Sigmoid colon (tissue), 7 donors: ENCODE results near the gene MPC1. TPM values are rescaled to one million over a fixed set of nuclear protein-coding genes. Genes with fewer than 3 reads are reported as not detected.
"Not testable (repeated sequence)": the region's sequence is repeated elsewhere in the genome, so short reads cannot be mapped to it uniquely, and the experiment has no call there.

Source experiments
- DNase-seq: peaks from one replicate; pipeline ENCODE4 v3.0.0-alpha.2; 2019
- H3K27ac ChIP-seq, 4 donors: fragments of 200-600 bp; sonication (generic); one replicate each; pipeline ENCODE4 v1.5.1; 2016 to 2019; ENCODE audit warnings: mild to moderate bottlenecking in 1 of 4
- H3K27me3 ChIP-seq, 3 donors: fragments of 200-600 bp; sonication (generic); one replicate each; pipeline ENCODE4 v1.5.1; 2019; ENCODE audit warnings: mild to moderate bottlenecking in 1 of 3
- H3K36me3 ChIP-seq, 4 donors: fragments of 200-600 bp; sonication (generic); one replicate each; pipeline ENCODE4 v1.5.1; 2016 to 2019
- H3K4me1 ChIP-seq, 4 donors: fragments of 200-600 bp; sonication (generic); one replicate each; pipeline ENCODE4 v1.5.1; 2017 to 2019
- H3K4me3 ChIP-seq, 4 donors: fragments of 200-600 bp; sonication (generic); one replicate each; pipeline ENCODE4 v1.5.1; 2017 to 2019; ENCODE audit warnings: mild to moderate bottlenecking in 2 of 4, moderate library complexity in 1 of 4
- H3K9me3 ChIP-seq, 4 donors: fragments of 200-600 bp in 3 of 4; sonication (generic) in 3 of 4; one replicate each; pipeline versions ENCODE4 v1.5.1 to v1.6.1; 2013 to 2019
- EP300 ChIP-seq, 4 donors: sonication (generic); formaldehyde crosslinking; IDR thresholded peaks; one replicate each; pipeline ENCODE4 v1.6.1; 2017; ENCODE audit warnings: antibody characterized with exemption in 4 of 4
- POLR2A ChIP-seq, 2 donors: fragments of 450-650 bp; IDR thresholded peaks; one replicate each; pipeline ENCODE4 v1.6.1; 2016; ENCODE audit warnings: antibody characterized with exemption in 2 of 2, mild to moderate bottlenecking in 2 of 2, moderate library complexity in 2 of 2
- POLR2AphosphoS5 ChIP-seq, 4 donors: sonication (generic); formaldehyde crosslinking; IDR thresholded peaks; one replicate each; pipeline ENCODE4 v1.6.1; 2017; ENCODE audit warnings: antibody characterized with exemption in 4 of 4
- WGBS, 2 donors: extraction: QIAGEN DNeasy Blood & Tissue Kit; methylation state at CpG; one replicate each; pipeline ENCODE4 v1.1.7; 2013; 5-methylcytosine and 5-hydroxymethylcytosine counted together
- intact Hi-C: fragments of 100-400 bp; cut with DNase I; formaldehyde crosslinking; loops from one replicate; pipeline ENCODE4 v1.15.1; 2023
- polyA plus RNA-seq, 3 donors: library from polyadenylated mRNA; stranded (reverse); fragments of 200-250 nt; gene quantifications; one replicate each; pipeline ENCODE4 v1.2.3, GENCODE V29; 2013
- total RNA-seq, 4 donors: library from RNA; depleted of rRNA; stranded (reverse); fragments of >200 nt; gene quantifications; one replicate each; pipeline ENCODE4 v1.1.0, GENCODE V29; 2016
- TF ChIP-seq, protein P1 (sequence below), 4 experiments: fragments of 450-650 bp in 3 of 4; fragments of 200-600 bp in 1 of 4; IDR thresholded peaks; one replicate each; pipeline ENCODE4 v1.5.1; 2016 to 2019; ENCODE audit warnings: antibody characterized with exemption in 4 of 4, mild to moderate bottlenecking in 3 of 4, moderate library complexity in 2 of 4
- donor health status: healthy with polysubstance abuse.
- donor health status: Bipolar disorder and iron deficiency.
- donor health status: healthy.

Gene MPC1
- total and polyA plus RNA-seq, 7 donors, result 52.9 to 310 (median 82.0) TPM

DNA sequence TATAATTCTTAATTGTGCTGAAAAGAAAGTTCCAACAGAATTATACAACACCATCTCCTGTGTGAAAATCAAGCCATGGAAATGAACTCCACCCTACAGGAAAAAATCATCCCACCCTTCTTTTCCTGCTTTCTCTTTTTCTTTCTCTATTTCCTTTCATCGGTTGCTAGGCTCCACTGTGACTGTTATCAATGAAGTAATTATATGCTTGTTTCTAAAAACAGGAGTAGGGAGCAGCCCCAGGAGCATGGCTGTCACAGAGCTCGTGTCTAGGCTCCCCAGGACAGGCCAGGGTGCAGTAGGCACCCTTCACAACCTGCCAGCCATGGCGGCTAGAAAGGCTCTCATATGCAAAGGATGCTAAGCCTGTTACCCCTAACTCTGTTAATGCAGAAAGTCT is 13.0 kb downstream of the MPC1 start:
- intact Hi-C loops, result no loop called here
- 81 to 87% methylated on average over 3 of the region's 3 CpGs for WGBS, 2 donors

GRCh38 chr6:166366921-166367320 is 15.8 kb downstream of the MPC1 start:
- TF ChIP-seq POLR2A (IDR thresholded peaks at IDR 0.05) (no peak), EP300 (IDR thresholded peaks at IDR 0.05) (no peak), POLR2AphosphoS5 (IDR thresholded peaks at IDR 0.05) (no peak)
- TF ChIP-seq, protein P1, sequence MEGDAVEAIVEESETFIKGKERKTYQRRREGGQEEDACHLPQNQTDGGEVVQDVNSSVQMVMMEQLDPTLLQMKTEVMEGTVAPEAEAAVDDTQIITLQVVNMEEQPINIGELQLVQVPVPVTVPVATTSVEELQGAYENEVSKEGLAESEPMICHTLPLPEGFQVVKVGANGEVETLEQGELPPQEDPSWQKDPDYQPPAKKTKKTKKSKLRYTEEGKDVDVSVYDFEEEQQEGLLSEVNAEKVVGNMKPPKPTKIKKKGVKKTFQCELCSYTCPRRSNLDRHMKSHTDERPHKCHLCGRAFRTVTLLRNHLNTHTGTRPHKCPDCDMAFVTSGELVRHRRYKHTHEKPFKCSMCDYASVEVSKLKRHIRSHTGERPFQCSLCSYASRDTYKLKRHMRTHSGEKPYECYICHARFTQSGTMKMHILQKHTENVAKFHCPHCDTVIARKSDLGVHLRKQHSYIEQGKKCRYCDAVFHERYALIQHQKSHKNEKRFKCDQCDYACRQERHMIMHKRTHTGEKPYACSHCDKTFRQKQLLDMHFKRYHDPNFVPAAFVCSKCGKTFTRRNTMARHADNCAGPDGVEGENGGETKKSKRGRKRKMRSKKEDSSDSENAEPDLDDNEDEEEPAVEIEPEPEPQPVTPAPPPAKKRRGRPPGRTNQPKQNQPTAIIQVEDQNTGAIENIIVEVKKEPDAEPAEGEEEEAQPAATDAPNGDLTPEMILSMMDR (IDR thresholded peaks at IDR 0.05), result no peak
- Histone ChIP-seq H3K27me3 (no peaks in the 10 kb centered on the region), H3K9me3 (no peaks in the 10 kb centered on the region), H3K4me3 (no peak overlapping the region), H3K27ac (no peak overlapping the region), H3K4me1 (peaks cover 0 to 20% (median 18%) of the 10 kb centered on the region in 4 donors), H3K36me3 (peaks cover 0 to 29% (median 4%) of the 10 kb centered on the region in 4 donors)
- 95% methylated on average over 3 of the region's 3 CpGs for WGBS, 2 donors
- intact Hi-C loops, result no loop called here
- DNase-seq, result no peak

More for the DNA sequence above, 13.0 kb downstream of the MPC1 start:
- no peaks in the 10 kb centered on the region for H3K27me3 ChIP-seq
- no peak overlapping the region for H3K4me3 ChIP-seq
- no peak for TF ChIP-seq EP300 (IDR thresholded peaks at IDR 0.05)
- no peak for TF ChIP-seq POLR2AphosphoS5 (IDR thresholded peaks at IDR 0.05)
- no peak for TF ChIP-seq POLR2A (IDR thresholded peaks at IDR 0.05)
- TF ChIP-seq, protein P1 (IDR thresholded peaks at IDR 0.05), result no peak
- H3K9me3 ChIP-seq, result no peaks in the 10 kb centered on the region
- H3K4me1 ChIP-seq, result peaks cover 0 to 9% (median 8%) of the 10 kb centered on the region in 4 donors
- peaks cover 0 to 20% (median 4%) of the 10 kb centered on the region in 4 donors for H3K36me3 ChIP-seq
- no peak for DNase-seq
- no peak overlapping the region for H3K27ac ChIP-seq

DNA sequence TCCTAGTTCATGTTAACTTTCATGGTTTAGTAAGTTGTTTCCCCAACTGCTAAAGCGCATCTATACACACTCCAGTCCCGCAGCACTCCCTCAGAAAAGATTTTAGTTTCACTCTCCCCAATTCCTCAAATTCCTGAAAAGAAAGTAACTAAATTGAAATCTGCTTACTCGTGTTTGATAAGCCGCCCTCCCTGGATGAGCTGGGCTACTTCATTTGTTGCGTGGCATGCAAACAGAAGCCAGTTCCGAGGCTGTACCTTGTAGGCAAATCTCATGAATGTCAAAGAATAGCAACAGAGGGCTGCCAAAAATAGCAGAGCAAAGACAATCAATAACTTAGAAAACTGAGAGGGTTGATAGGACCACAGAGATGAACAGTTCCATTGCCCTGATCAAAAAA is 16.9 kb downstream of the MPC1 start:
- WGBS, 2 donors, result 88 to 95% methylated on average over 6 of the region's 6 CpGs
- Histone ChIP-seq H3K36me3 (peaks cover 0 to 29% (median 4%) of the 10 kb centered on the region in 4 donors), H3K4me3 (no peak overlapping the region), H3K27me3 (no peaks in the 10 kb centered on the region), H3K9me3 (no peaks in the 10 kb centered on the region), H3K27ac (peak overlapping the region in 3 of 4 donors; percentile 67 to 83 (median 70)), H3K4me1 (peaks cover 0 to 20% (median 18%) of the 10 kb centered on the region in 4 donors)
- no peak for DNase-seq
- TF ChIP-seq, protein P1 (IDR thresholded peaks at IDR 0.05), result no peak
- TF ChIP-seq POLR2AphosphoS5 (IDR thresholded peaks at IDR 0.05) (no peak), POLR2A (IDR thresholded peaks at IDR 0.05) (no peak), EP300 (IDR thresholded peaks at IDR 0.05) (no peak)
- intact Hi-C loops, result no loop called here

- no peaks in the 10 kb centered on the region for H3K9me3 ChIP-seq
- WGBS, 2 donors, result 77 to 91% methylated on average over 2 of the region's 2 CpGs
- H3K27ac ChIP-seq, result peak overlapping the region; percentile 56 to 83 (median 68)
- H3K4me1 ChIP-seq, result peaks cover 0 to 20% (median 18%) of the 10 kb centered on the region in 4 donors
- no peaks in the 10 kb centered on the region for H3K27me3 ChIP-seq
- no peak for DNase-seq
- H3K4me3 ChIP-seq, result no peak overlapping the region
- TF ChIP-seq EP300 (IDR thresholded peaks at IDR 0.05), result peak in 1 of 4 donors; percentile 49
- TF ChIP-seq POLR2AphosphoS5 (IDR thresholded peaks at IDR 0.05), result peak in 1 of 4 donors; percentile 68
- TF ChIP-seq, protein P1 (IDR thresholded peaks at IDR 0.05), result no peak
- peaks cover 0 to 29% (median 4%) of the 10 kb centered on the region in 4 donors for H3K36me3 ChIP-seq
- intact Hi-C loops, result no loop called here
Observed at GRCh38 chr6:166365221-166365620, 17.5 kb downstream of the MPC1 start.

DNA sequence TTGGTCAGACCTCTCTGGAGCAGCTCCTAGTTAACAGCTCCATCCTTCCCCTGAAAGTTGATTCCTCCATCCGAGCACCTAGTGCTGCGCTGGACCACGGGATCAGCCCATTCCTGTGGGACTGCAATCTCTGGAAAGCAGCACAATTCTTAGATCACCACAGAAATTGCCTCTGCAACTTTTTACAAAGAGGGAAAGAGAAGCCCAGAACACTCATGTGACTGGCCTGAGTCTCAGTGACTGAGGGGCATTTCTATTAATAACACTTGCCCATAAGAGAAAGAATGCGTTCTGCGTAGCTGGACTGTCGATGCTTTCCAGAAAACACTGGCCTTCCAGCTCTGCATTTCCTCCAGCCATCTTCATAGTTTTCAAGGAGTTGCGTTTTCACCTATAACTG is 18.3 kb downstream of the MPC1 start:
- peak overlapping the region; percentile 56 to 83 (median 68) for H3K27ac ChIP-seq

DNA sequence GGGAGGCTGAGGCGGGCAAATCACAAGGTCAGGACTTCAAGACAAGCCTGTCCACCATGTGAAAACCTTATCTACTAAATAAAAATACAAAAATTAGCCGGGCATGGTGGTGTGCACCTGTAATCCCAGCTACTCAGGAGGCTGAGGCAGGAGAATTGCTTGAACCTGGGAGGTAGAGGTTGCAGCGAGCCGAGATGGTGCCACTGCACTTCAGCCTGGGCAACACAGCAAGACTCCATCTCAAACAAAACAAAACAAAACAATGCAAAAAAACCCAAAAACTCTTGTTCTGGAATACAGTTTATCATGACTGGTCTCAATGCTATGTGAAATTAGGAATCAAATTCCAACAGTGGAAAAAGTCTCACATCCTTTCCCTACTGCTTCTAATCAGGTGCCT is 20.3 kb downstream of the MPC1 start:
- H3K9me3 ChIP-seq, intact Hi-C loops, H3K4me3 ChIP-seq, H3K27me3 ChIP-seq, DNase-seq, H3K27ac ChIP-seq: not testable (repeated sequence)
- 97% methylated on average over 4 of the region's 4 CpGs for WGBS, 2 donors
- peaks cover 0 to 22% (median 4%) of the 10 kb centered on the region in 4 donors for H3K36me3 ChIP-seq
- peaks cover 0 to 20% (median 18%) of the 10 kb centered on the region in 4 donors for H3K4me1 ChIP-seq

More for the DNA sequence above, 18.3 kb downstream of the MPC1 start:
- intact Hi-C loops, result no loop called here
- Histone ChIP-seq H3K36me3 (peaks cover 0 to 22% (median 4%) of the 10 kb centered on the region in 4 donors), H3K4me1 (peaks cover 0 to 20% (median 18%) of the 10 kb centered on the region in 4 donors), H3K4me3 (no peak overlapping the region), H3K27me3 (no peaks in the 10 kb centered on the region), H3K9me3 (no peaks in the 10 kb centered on the region)
- DNase-seq, result no peak
- 88 to 94% methylated on average over 7 of the region's 7 CpGs for WGBS, 2 donors
- TF ChIP-seq EP300 (IDR thresholded peaks at IDR 0.05) (peak in 1 of 4 donors; percentile 72), POLR2A (IDR thresholded peaks at IDR 0.05) (no peak), POLR2AphosphoS5 (IDR thresholded peaks at IDR 0.05) (peak in 2 of 4 donors; percentile 19 to 62)
- TF ChIP-seq, protein P1 (IDR thresholded peaks at IDR 0.05), result no peak
